Posterior vena cava (tissue), 2 donors: ENCODE measurements around the gene AKR7A2. TPM values are rescaled to one million over a fixed set of nuclear protein-coding genes. Genes with fewer than 3 reads are reported as not detected.
"Not testable (repeated sequence)": the region's sequence is repeated elsewhere in the genome, so short reads cannot be mapped to it uniquely, and the experiment has no call there.

Experiments used
- DNase-seq: peaks from one replicate; pipeline ENCODE4 v3.0.0-alpha.2; 2020; ENCODE audit warnings: low spot score
- intact Hi-C, 2 donors: fragments of 100-400 bp; cut with DNase I; formaldehyde crosslinking; loops; one replicate each; pipeline versions ENCODE4 v1.14.1 to v1.14.2; 2022 to 2023
- total RNA-seq, 2 donors: library from RNA; stranded (reverse); fragmentation: NEBNext Ultra II Directional; extraction: Animal tissue kit (Norgen Biotek cat#: 25700); gene quantifications; one replicate each; pipeline ENCODE4 v1.2.1, GENCODE V29; 2021
- donor health status: DM: yes; HTN: yes; CAD: no.
- donor health status: DM: yes; HTN: yes; CAD: no.

Gene AKR7A2
- total RNA-seq, 2 donors from 2014 or later: 18.8 to 29.9 TPM

GRCh38 chr1:19274636-19275035 is 37.3 kb downstream of the AKR7A2 start:
- intact Hi-C loops: no loop called here
- no peak for DNase-seq

- DNase-seq, intact Hi-C loops: not testable (repeated sequence)
Measured at GRCh38 chr1:19273844-19274531, 38.0 kb downstream of the AKR7A2 start.

GRCh38 chr1:19273106-19273843 is 38.7 kb downstream of the AKR7A2 start:
- intact Hi-C loops: no loop called here
- DNase-seq: no peak

GRCh38 chr1:19272064-19272463 is 39.9 kb downstream of the AKR7A2 start:
- intact Hi-C loops: no loop called here
- DNase-seq: no peak

GRCh38 chr1:19270343-19270730 is 41.6 kb downstream of the AKR7A2 start:
- DNase-seq, intact Hi-C loops: not testable (repeated sequence)

- intact Hi-C loops, DNase-seq: not testable (repeated sequence)
Measured at GRCh38 chr1:19269427-19270342, 42.3 kb downstream of the AKR7A2 start.

- intact Hi-C loops: no loop called here
- no peak for DNase-seq
Measured at GRCh38 chr1:19268445-19268844, 43.5 kb downstream of the AKR7A2 start.

- intact Hi-C loops: no loop called here
- DNase-seq: no peak
Measured at GRCh38 chr1:19262744-19263143, 49.2 kb downstream of the AKR7A2 start.

- no peak for DNase-seq
- intact Hi-C loops: no loop called here
Measured at GRCh38 chr1:19262047-19262446, 49.9 kb downstream of the AKR7A2 start.

GRCh38 chr1:19260211-19261138 is 51.5 kb downstream of the AKR7A2 start:
- intact Hi-C loops: no loop called here
- DNase-seq: no peak

GRCh38 chr1:19258353-19258752 is 53.6 kb downstream of the AKR7A2 start:
- intact Hi-C loops: loop anchor here in 1 of 2 donors (10.0 kb wide), 1 partner anchor 396 kb away; no protein-coding TSS in a partner anchor
- no peak for DNase-seq

GRCh38 chr1:19257178-19257914 is 54.6 kb downstream of the AKR7A2 start:
- intact Hi-C loops: loop anchor here in 1 of 2 donors (10.0 kb wide), 1 partner anchor 397 kb away; no protein-coding TSS in a partner anchor
- no peak for DNase-seq

- DNase-seq: not testable (repeated sequence)
- intact Hi-C loops: loop anchor here in 1 of 2 donors (10.0 kb wide), 1 partner anchor 398 kb away; no protein-coding TSS in a partner anchor
Measured at GRCh38 chr1:19256301-19256700, 55.6 kb downstream of the AKR7A2 start.

GRCh38 chr1:19255288-19255687 is 56.7 kb downstream of the AKR7A2 start:
- intact Hi-C loops: loop anchor here in 1 of 2 donors (10.0 kb wide), 1 partner anchor 400 kb away; no protein-coding TSS in a partner anchor
- DNase-seq: no peak

- intact Hi-C loops: loop anchor here in 1 of 2 donors (10.0 kb wide), 1 partner anchor 400 kb away; no protein-coding TSS in a partner anchor
- DNase-seq: no peak
Measured at GRCh38 chr1:19254416-19254815, 57.5 kb downstream of the AKR7A2 start.
